HFFc6 (cell line): ENCODE measurements around the gene GNPTAB. TPM values are rescaled to one million over a fixed set of nuclear protein-coding genes. Genes with fewer than 3 reads are reported as not detected.

Experiments used
- DNase-seq: peaks from one replicate; pipeline ENCODE4 v3.0.0-alpha.2; 2018
- H3K27ac Mint-ChIP-seq: 2 replicates; pipeline ENCODE4 v1.8.0; 2020; ENCODE audit warnings: mild to moderate bottlenecking, mixed read lengths
- H3K27me3 Mint-ChIP-seq: 2 replicates; pipeline ENCODE4 v1.8.0; 2021; ENCODE audit warnings: mild to moderate bottlenecking, moderate library complexity, mixed read lengths; ENCODE audit not compliant: insufficient read depth
- H3K36me3 Mint-ChIP-seq: 2 replicates; pipeline ENCODE4 v1.8.0; 2021; ENCODE audit warnings: low read depth, mixed read lengths
- H3K4me1 Mint-ChIP-seq: 2 replicates; pipeline ENCODE4 v1.8.0; 2020; ENCODE audit warnings: low read depth, mixed read lengths
- H3K4me3 Mint-ChIP-seq: 2 replicates; pipeline ENCODE4 v1.8.0; 2020; ENCODE audit warnings: mild to moderate bottlenecking, moderate library complexity, mixed read lengths
- H3K9me3 Mint-ChIP-seq: 2 replicates; pipeline ENCODE4 v1.8.0; 2020; ENCODE audit warnings: mild to moderate bottlenecking, mixed read lengths
- total RNA-seq, 6 experiments: library from RNA; stranded (reverse); fragmentation: NEBNext Ultra II Directional; extraction: Animal tissue kit (Norgen Biotek cat#: 25700); gene quantifications; 2 replicates in 1 of 6; 3 replicates in 5 of 6; pipeline ENCODE4 v1.2.3, GENCODE V29; 2021
- TF ChIP-seq, protein P1 (sequence below): fragments of 200-600 bp; sonication (generic); IDR thresholded peaks from 2 replicates; pipeline ENCODE4 v1.5.0; 2021; ENCODE audit warnings: antibody characterized with exemption, mild to moderate bottlenecking

GNPTAB gene
- total RNA-seq, 6 experiments from 2014 or later: 37.1 to 53.6 (median 44.9) TPM

DNA sequence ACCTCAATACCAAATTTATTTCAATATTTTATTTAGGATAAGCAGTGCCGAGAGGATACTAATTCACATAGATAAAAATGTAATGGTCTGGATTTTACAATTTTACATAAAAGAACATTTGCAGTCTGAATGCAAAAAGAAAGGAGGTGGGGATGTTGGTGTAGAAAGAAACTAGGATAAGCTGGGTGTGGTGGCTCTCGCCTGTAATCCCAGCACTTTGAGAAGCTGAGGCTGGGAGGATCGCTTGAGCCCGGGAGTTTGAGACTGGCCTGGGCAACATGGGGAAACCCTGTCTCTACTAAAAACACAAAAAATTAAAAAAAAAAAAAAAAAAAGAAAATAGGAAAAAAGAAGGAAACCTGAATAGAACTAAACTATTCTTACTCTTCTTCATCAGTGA lies 108.4 kb downstream of the GNPTAB start:
- peaks cover 6% of the 10 kb centered on the region; the same call in 1 of the 2 replicates for H3K36me3 Mint-ChIP-seq
- no peaks in the 10 kb centered on the region for H3K9me3 Mint-ChIP-seq
- no peak overlapping the region for H3K27ac Mint-ChIP-seq
- H3K27me3 Mint-ChIP-seq: no peaks in the 10 kb centered on the region
- no peak for DNase-seq
- H3K4me1 Mint-ChIP-seq: peaks cover 13% of the 10 kb centered on the region
- no peak overlapping the region for H3K4me3 Mint-ChIP-seq
- TF ChIP-seq, protein P1, sequence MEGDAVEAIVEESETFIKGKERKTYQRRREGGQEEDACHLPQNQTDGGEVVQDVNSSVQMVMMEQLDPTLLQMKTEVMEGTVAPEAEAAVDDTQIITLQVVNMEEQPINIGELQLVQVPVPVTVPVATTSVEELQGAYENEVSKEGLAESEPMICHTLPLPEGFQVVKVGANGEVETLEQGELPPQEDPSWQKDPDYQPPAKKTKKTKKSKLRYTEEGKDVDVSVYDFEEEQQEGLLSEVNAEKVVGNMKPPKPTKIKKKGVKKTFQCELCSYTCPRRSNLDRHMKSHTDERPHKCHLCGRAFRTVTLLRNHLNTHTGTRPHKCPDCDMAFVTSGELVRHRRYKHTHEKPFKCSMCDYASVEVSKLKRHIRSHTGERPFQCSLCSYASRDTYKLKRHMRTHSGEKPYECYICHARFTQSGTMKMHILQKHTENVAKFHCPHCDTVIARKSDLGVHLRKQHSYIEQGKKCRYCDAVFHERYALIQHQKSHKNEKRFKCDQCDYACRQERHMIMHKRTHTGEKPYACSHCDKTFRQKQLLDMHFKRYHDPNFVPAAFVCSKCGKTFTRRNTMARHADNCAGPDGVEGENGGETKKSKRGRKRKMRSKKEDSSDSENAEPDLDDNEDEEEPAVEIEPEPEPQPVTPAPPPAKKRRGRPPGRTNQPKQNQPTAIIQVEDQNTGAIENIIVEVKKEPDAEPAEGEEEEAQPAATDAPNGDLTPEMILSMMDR: no peak

DNA sequence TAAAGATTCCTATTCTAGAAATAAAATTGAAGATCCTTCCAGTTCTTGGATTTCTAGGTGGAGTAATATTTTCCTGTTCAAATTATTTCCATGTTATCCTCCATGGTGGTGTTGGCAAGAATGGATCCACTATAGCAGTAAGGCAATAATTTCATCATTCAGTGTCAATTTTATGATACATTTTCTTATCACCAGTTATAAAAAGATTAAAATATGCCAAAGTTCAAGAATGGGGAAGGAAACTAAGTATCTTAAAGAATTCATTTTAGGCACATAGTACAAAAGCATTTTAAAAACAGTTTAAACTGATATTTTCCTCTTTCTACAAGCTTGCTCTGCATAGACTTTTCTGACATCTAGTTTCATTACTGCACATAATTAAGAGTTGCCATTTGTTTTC lies 110.6 kb downstream of the GNPTAB start:
- Mint-ChIP-seq H3K9me3 (no peaks in the 10 kb centered on the region), H3K27ac (no peak overlapping the region; the same call in 1 of the 2 replicates), H3K36me3 (no peaks in the 10 kb centered on the region), H3K4me1 (peaks cover 13% of the 10 kb centered on the region), H3K27me3 (no peaks in the 10 kb centered on the region), H3K4me3 (no peak overlapping the region)
- no peak for DNase-seq
- TF ChIP-seq, protein P1: no peak

DNA sequence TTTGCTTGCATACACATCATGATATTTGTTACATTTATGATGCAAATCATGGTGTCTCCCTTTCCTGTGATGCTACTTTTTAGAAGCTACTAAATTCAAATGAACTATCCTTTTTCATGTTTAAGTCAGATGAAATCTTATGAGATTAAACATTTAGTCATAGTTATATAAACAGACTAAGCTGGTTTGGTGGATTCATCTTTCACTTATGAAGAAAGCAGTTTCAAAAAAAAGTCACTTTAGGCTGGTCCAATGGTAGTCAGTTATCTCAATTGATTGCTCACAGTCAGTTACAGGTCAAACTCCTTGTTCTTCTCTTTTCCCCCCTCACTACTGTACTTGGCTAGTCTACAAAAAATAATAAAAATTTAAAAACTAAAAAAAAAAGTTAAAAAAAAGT lies 111.2 kb downstream of the GNPTAB start:
- Mint-ChIP-seq H3K4me1 (peaks cover 13% of the 10 kb centered on the region), H3K27me3 (no peaks in the 10 kb centered on the region), H3K9me3 (no peaks in the 10 kb centered on the region), H3K36me3 (no peaks in the 10 kb centered on the region), H3K27ac (no peak overlapping the region; the same call in 1 of the 2 replicates), H3K4me3 (no peak overlapping the region)
- DNase-seq: peak; percentile 6
- TF ChIP-seq, protein P1: no peak

GRCh38 chr12:101714877-101715444 lies 115.8 kb downstream of the GNPTAB start:
- no peak for DNase-seq
- H3K4me1 Mint-ChIP-seq: peaks cover 8% of the 10 kb centered on the region
- no peaks in the 10 kb centered on the region for H3K36me3 Mint-ChIP-seq
- H3K27me3 Mint-ChIP-seq: no peaks in the 10 kb centered on the region
- TF ChIP-seq, protein P1: no peak
- no peaks in the 10 kb centered on the region for H3K9me3 Mint-ChIP-seq
- H3K4me3 Mint-ChIP-seq: no peak overlapping the region
- no peak overlapping the region for H3K27ac Mint-ChIP-seq

DNA sequence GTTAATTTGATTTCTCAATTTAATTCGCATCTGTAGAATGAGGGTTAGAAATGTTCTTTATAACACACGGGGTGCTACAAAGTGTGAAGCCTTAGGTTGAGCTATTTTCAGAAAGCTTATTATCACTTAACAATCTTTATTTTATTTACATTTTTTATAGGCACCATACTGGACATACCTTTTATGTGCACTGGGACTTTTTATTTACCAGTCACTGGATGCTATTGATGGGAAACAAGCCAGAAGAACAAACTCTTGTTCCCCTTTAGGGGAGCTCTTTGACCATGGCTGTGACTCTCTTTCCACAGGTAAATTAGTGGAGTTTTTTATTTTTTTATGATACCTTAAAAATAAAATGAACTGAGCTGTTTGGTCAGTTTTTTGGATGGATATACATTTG lies 116.8 kb downstream of the GNPTAB start:
- TF ChIP-seq, protein P1: no peak
- no peak overlapping the region for H3K4me3 Mint-ChIP-seq
- DNase-seq: no peak
- no peaks in the 10 kb centered on the region for H3K36me3 Mint-ChIP-seq
- H3K4me1 Mint-ChIP-seq: no peaks in the 10 kb centered on the region
- no peak overlapping the region for H3K27ac Mint-ChIP-seq
- H3K27me3 Mint-ChIP-seq: no peaks in the 10 kb centered on the region
- no peaks in the 10 kb centered on the region for H3K9me3 Mint-ChIP-seq
